Activated gamma-delta T cell (primary cell): ENCODE results near the gene PVALEF.
A peak's percentile ranks its signal among the peaks of the same experiment; 100 is the strongest.

ENCODE experiments used
- DNase-seq: peaks from one replicate; lab custom pipeline; 2025; lab: John Stamatoyannopoulos, UW
- total RNA-seq, 2 donors: gene quantifications; one replicate each; lab custom pipeline; 2026; lab: John Stamatoyannopoulos, UW

The PVALEF gene
- 0 to 0.31 reads per million in 2 donors for total RNA-seq

- no peak for DNase-seq
Measured at GRCh38 chr17:81165246-81166032, at the start of gene PVALEF. PVALEF (plus strand) TSS chr17:81165507; CDS start chr17:81181227, 15,720 bp downstream.

- DNase-seq: no peak
Measured at GRCh38 chr17:81115749-81116464, 49.4 kb upstream of the PVALEF start.

GRCh38 chr17:81116704-81117103 is 48.6 kb upstream of the PVALEF start:
- no peak for DNase-seq

- DNase-seq: no peak
Measured at GRCh38 chr17:81117672-81118198, 47.6 kb upstream of the PVALEF start.

GRCh38 chr17:81118308-81119221 is 46.7 kb upstream of the PVALEF start:
- DNase-seq: no peak

- DNase-seq: peak; percentile 56
Measured at GRCh38 chr17:81119223-81120148, 45.8 kb upstream of the PVALEF start.

GRCh38 chr17:81120149-81120484 is 45.2 kb upstream of the PVALEF start:
- DNase-seq: no peak

- DNase-seq: no peak
Measured at GRCh38 chr17:81120695-81121621, 44.3 kb upstream of the PVALEF start.

- DNase-seq: no peak
Measured at GRCh38 chr17:81121841-81122733, 43.2 kb upstream of the PVALEF start.

- no peak for DNase-seq
Measured at GRCh38 chr17:81123052-81124048, 42.0 kb upstream of the PVALEF start.

- no peak for DNase-seq
Measured at GRCh38 chr17:81124377-81124776, 40.9 kb upstream of the PVALEF start.

GRCh38 chr17:81125573-81126081 is 39.7 kb upstream of the PVALEF start:
- no peak for DNase-seq

- DNase-seq: no peak
Measured at GRCh38 chr17:81126281-81127132, 38.8 kb upstream of the PVALEF start.

GRCh38 chr17:81127133-81127455 is 38.2 kb upstream of the PVALEF start:
- DNase-seq: no peak

GRCh38 chr17:81127526-81128177 is 37.7 kb upstream of the PVALEF start:
- DNase-seq: no peak

GRCh38 chr17:81128338-81128737 is 37.0 kb upstream of the PVALEF start:
- DNase-seq: no peak
